DMS 273 treated with DMSO at 0.1 percent for 48 hours (cell line): ENCODE data around the gene PODXL2.
"Not testable (repeated sequence)": the region's sequence is repeated elsewhere in the genome, so short reads cannot be mapped to it uniquely, and the experiment has no call there.

ENCODE experiments used
- DNase-seq: peaks from one replicate; lab custom pipeline; 2025; lab: John Stamatoyannopoulos, UW

Gene PODXL2

DNA sequence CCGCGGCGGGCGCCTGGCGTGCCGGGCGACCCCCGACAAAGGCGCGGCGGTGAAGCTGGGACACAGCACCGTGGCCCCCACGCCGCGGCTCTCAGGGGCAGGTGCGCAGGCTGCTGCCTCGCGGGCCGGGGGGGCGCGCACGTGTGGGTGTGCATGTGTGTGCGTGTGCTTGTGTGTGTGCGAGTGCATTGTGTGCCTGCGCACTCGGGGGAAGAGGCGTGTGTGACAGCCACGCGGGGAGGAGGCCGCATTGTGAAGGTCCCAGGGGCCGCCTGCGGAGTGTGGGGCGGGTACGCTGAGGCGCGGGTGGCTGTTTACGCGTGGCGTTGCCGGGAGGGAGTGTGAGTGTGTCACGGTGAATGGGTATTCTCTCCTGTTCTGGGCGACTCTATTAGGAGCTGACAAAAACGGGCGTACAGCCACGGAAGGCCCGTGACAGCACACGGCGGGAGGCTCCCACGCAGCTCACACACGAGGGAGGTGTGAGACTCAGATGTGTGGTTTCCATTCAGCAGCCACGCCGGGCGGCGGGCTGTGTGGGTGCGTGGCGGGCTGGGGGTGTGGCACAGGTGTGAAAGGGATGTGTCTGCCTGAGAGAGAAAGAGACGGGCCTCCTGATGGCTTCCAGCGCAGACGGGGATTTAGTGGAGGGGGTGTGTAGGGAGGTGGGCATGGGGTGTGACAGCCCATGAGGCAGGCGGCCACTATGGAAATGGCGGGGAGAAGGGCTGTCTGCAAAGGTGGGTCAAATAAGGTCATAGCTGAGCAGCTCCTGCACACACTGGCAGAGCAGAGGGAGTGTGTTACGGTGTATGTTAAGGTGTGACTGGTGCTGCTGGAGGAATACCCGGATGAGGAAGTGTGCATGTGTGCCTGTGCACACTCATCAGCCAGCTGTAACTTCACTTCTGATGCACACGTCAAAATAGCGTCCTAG is 750 bp downstream of the PODXL2 start:
- DNase-seq, result no peak

- DNase-seq, result peak; percentile 73
Measured at GRCh38 chr3:127630811-127631714, 2.1 kb downstream of the PODXL2 start.

GRCh38 chr3:127632035-127632820 is 3.2 kb downstream of the PODXL2 start:
- DNase-seq, result no peak

DNA sequence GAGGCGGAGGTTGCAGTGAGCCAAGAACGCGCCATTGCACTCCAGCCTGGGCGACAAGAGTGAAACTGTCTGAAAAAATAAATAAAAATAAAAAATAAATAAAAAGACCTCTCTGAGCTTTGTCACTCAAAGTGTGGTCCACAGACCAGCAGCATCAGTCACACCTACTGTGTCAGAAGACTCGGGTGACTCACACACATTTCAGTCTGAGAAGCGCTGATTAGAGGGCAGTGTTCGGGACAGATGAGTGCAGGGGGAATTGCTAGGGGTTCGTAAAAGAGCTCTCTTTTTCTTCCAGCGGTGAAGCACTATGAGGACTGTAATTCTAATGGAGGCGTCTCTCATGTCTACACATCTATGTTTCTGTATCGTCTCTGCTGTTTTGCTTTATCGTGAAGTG is 5.7 kb downstream of the PODXL2 start:
- no peak for DNase-seq

- DNase-seq, result no peak
Measured at GRCh38 chr3:127637546-127637945, 8.6 kb downstream of the PODXL2 start.

- DNase-seq, result no peak
Measured at GRCh38 chr3:127637971-127638370, 9.0 kb downstream of the PODXL2 start.

- DNase-seq, result no peak
Measured at GRCh38 chr3:127639173-127640041, 10.4 kb downstream of the PODXL2 start.

GRCh38 chr3:127640042-127640355 is 11.0 kb downstream of the PODXL2 start:
- no peak for DNase-seq

- DNase-seq, result no peak
Measured at GRCh38 chr3:127644641-127645370, 15.8 kb downstream of the PODXL2 start.

DNA sequence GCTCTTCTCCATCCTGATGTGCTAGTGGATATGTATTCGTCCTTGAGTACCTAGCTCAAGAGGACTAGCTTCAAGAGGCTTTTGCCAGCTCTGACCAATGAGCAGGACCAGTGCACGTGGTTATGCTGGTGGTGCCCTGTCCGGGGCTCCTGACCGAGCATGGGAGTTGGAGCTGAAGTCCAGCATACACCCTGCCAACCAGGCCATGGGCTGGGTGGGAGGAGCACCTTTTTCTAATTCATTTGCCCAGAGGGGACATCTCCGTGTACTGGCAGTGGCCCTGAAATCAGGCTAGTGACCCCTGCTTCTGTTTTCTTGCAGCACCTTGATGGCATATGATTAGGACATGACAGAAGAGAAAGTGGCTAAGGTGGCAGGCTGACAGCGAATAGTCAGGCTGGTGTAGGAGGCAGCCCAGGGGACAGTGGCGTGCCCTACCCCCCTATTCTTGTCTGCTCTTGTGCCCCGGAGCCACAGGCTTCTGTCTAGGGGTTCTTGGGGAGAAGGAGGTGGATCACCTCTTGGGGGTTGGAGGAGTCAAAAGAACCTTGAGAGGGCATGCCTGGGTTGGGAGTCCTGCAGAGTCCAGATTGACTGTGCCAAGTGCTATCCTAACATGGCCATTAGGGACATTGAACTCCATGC is 16.5 kb downstream of the PODXL2 start:
- no peak for DNase-seq

GRCh38 chr3:127646501-127647046 is 17.6 kb downstream of the PODXL2 start:
- DNase-seq, result no peak

DNA sequence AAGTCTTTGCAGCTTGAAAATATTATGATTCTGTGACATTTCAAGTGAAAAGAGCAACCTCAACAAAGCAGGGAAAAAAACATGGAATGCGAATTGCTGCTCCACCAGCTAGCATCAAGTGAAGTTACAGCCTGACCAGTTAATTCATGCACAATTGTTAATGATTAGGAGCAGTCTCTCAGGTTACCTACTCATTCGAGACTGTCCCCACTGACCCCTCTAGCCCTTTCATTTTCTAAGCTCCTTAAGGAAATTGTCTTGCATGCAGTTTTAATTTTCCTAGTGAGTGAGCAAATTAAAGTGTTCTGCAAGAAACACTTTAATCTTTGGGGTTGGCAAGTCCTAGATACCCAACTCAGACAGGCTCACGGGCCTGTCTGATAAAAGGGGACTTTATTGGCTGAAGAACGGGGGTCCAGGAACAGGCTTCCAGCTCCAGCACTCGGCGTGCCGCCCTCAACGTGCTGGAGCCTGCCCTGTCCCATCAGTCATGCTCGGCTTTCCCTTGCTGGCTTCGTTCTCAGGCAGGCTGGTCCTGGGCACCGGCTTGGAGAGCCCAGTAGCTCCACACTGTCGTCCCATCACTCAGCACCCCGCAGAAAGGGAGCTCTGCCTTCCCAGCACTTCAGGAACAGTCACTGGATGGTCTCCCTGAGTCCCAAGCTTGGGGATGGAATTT is 18.3 kb downstream of the PODXL2 start:
- DNase-seq, result no peak

DNA sequence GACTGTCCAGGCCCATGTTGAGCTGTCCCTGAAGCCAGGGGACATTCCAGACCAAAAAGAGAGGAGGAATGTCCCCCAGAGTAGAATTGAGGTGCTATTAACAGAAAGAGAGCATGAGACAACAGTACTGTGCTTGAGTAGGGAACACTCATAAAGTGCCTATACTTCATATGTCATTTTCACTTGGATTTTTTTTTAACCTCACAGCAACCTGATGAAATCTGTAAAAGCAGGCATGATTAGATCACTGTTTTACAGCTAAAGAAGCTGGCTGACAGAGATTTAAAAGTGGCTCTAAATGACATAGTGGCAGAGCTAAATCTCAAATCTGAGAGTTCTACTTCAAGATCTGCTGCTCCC is 18.8 kb downstream of the PODXL2 start:
- no peak for DNase-seq

DNA sequence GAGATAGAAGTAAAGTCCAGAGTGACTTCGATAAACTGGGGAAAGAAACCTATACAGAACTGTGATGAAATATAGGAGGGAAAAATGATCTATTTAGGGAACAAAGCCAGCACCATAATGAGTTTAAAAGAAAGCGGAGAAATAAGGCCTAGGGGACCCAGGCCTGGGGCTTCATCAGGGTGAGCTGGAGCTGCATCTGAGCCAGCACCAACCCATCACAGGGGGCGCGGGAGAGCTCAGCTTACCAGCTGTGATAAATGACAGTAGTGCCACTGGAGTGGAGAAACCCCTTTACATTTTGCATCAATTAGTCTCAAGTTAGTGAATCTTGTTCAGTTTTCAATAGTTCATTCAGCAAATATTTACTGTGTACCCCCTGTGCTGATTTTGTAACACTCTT is 21.3 kb downstream of the PODXL2 start:
- no peak for DNase-seq

GRCh38 chr3:127651516-127652172 is 22.7 kb downstream of the PODXL2 start:
- DNase-seq, result no peak

- no peak for DNase-seq
Measured at GRCh38 chr3:127652246-127652995, 23.4 kb downstream of the PODXL2 start.

- no peak for DNase-seq
Measured at GRCh38 chr3:127654374-127654773, 25.4 kb downstream of the PODXL2 start.

DNA sequence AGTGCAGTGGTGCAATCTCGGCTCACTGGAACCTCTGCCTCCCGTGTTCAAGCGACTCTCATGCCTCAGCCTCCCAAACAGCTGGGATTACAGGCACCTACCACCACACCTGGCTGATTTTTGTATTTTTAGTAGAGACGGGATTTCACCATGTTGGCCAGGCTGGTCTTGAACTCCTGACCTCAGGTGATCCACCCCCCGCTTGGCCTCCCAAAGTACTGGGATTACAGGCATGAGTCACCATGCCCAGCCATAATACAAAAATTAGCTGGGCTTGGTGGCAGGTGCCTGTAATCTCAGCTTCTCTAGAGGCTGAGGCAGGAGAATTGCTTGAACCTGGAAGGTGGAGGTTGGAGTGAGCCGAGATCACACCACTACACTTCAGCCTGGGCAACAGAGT is 26.0 kb downstream of the PODXL2 start:
- DNase-seq, result not testable (repeated sequence)
